ENCODE data around the gene TNFRSF25. TPM values are rescaled to one million over a fixed set of nuclear protein-coding genes. Genes with fewer than 3 reads are reported as not detected.

Gene TNFRSF25
- total RNA-seq, 4 donors from 2014 or later: 4.2 to 11.2 (median 8.8) TPM

DNA sequence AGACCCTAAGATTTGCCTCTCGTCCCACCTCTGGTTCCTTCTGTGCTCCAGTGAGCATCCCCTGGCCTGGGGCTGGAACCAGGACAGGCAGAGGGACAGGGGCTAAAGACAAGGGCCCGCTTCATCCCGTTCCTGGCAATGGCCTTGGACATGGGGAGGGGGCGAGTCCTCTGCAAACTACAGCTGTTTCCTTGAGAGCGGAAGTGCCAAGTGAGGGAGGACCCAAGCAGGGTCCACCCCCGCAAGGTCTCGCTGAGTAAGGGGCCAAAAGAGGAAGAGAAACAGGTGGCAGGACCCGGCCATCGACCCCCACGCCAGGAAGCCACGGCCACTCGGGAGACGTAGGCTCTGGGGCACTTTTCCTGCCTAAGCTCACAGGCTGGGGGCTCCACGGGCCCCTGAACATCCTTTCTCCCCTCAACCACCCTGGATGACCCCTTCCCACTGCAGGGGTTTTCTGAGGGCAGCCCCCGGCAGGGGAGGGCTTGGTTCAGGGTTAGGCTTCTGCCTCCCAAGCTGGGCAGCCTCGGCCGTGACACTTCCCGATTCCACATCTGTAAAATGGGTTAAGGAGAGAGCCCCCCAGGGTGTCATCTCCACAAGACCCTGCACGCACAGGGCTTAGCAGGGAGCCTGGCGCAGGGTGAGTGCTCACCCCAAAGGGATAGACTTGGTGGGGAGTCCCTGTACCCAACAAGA lies 43.4 kb upstream of the TNFRSF25 start:
- no peaks in the 10 kb centered on the region for H3K4me1 ChIP-seq
- TF ChIP-seq POLR2AphosphoS5 (IDR thresholded peaks at IDR 0.05) (no peak), EP300 (IDR thresholded peaks at IDR 0.05) (no peak), CTCF (IDR thresholded peaks at IDR 0.05) (no peak), POLR2A (IDR thresholded peaks at IDR 0.05) (no peak)
- WGBS, 2 donors (ENCODE audit: low coverage in 1 of 2): 59 to 76% methylated on average over 8 of the region's 20 CpGs
- H3K27ac ChIP-seq: no peak overlapping the region
- no peaks in the 10 kb centered on the region for H3K36me3 ChIP-seq
- H3K9me3 ChIP-seq: no peaks in the 10 kb centered on the region
- H3K4me3 ChIP-seq: no peak overlapping the region
- no peak for ATAC-seq
- peaks cover 35% of the 10 kb centered on the region for H3K27me3 ChIP-seq

GRCh38 chr1:6508816-6509189 lies 42.8 kb upstream of the TNFRSF25 start:
- peaks cover 35% of the 10 kb centered on the region for H3K27me3 ChIP-seq
- no peak for TF ChIP-seq POLR2A (IDR thresholded peaks at IDR 0.05)
- TF ChIP-seq EP300 (IDR thresholded peaks at IDR 0.05): no peak
- TF ChIP-seq CTCF (IDR thresholded peaks at IDR 0.05): no peak
- TF ChIP-seq POLR2AphosphoS5 (IDR thresholded peaks at IDR 0.05): no peak
- no peak overlapping the region for H3K27ac ChIP-seq
- no peaks in the 10 kb centered on the region for H3K36me3 ChIP-seq
- ATAC-seq: no peak
- no peaks in the 10 kb centered on the region for H3K4me1 ChIP-seq
- 83% methylated on average over 1 of the region's 11 CpGs; no CpG with 5 or more reads in 1 of the 2 donors for WGBS, 2 donors (ENCODE audit: low coverage in 1 of 2)
- H3K9me3 ChIP-seq: no peaks in the 10 kb centered on the region
- no peak overlapping the region for H3K4me3 ChIP-seq

GRCh38 chr1:6508154-6508815 lies 42.3 kb upstream of the TNFRSF25 start:
- Histone ChIP-seq H3K27ac (no peak overlapping the region), H3K9me3 (no peaks in the 10 kb centered on the region), H3K27me3 (peaks cover 35% of the 10 kb centered on the region), H3K36me3 (no peaks in the 10 kb centered on the region), H3K4me3 (no peak overlapping the region), H3K4me1 (no peaks in the 10 kb centered on the region)
- no peak for TF ChIP-seq POLR2A (IDR thresholded peaks at IDR 0.05)
- no peak for TF ChIP-seq POLR2AphosphoS5 (IDR thresholded peaks at IDR 0.05)
- TF ChIP-seq EP300 (IDR thresholded peaks at IDR 0.05): no peak
- no peak for TF ChIP-seq CTCF (IDR thresholded peaks at IDR 0.05)
- no CpG with 5 or more reads among the region's 18 CpGs for WGBS, 2 donors (ENCODE audit: low coverage in 1 of 2)
- no peak for ATAC-seq

DNA sequence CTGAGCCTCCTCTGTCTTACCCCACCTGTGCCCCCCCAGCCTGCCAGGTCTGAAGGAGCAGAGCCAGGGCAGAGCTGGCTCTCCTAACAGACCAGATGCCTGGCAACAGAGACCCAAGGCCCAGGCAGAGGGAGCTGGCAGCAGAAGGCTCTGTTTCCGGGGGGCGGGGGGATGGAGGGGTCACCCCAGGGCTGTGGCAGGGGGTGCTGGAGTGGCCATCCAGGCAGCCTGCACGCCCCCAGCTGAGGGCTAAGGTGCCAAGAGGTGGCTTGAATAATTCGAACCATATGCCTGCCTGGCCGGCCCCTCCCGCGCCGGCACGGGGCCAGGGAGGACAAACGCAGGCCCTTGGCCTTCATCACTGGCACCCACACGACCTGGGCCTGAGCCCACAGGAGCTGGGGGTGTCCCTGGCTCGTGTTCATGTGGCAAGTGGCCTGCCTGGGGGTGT lies 41.5 kb upstream of the TNFRSF25 start:
- TF ChIP-seq POLR2A (IDR thresholded peaks at IDR 0.05): no peak
- no peak for TF ChIP-seq CTCF (IDR thresholded peaks at IDR 0.05)
- no peak for TF ChIP-seq EP300 (IDR thresholded peaks at IDR 0.05)
- no peak for TF ChIP-seq POLR2AphosphoS5 (IDR thresholded peaks at IDR 0.05)
- H3K9me3 ChIP-seq: no peaks in the 10 kb centered on the region
- no peak overlapping the region for H3K27ac ChIP-seq
- peaks cover 0 to 5% (median 0%) of the 10 kb centered on the region in 3 donors for H3K4me1 ChIP-seq
- H3K4me3 ChIP-seq: no peak overlapping the region
- H3K36me3 ChIP-seq: no peaks in the 10 kb centered on the region
- no CpG with 5 or more reads among the region's 12 CpGs for WGBS, 2 donors (ENCODE audit: low coverage in 1 of 2)
- peaks cover 35% of the 10 kb centered on the region for H3K27me3 ChIP-seq
- ATAC-seq: no peak

DNA sequence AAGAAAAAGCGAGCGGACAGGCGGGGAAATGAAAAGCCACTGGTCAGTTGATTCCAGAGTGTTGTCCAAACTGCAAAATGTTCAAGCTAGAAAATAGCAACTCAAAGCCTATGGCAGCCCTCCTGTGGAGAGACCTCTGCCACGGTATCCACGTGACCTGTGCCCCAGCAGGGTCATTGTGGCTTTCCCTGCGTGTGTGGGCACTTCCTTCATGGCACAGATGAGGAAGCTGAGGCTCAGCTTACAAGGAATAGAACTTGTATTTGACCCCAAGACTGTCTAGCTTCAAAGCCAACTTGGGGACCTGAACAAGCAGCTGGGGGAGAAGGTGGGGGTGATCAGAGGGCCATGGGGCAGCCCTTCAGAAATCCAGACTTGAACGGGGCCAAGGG lies 41.1 kb upstream of the TNFRSF25 start:
- WGBS, 2 donors (ENCODE audit: low coverage in 1 of 2): 62% methylated on average over 3 of the region's 7 CpGs; no CpG with 5 or more reads in 1 of the 2 donors
- peaks cover 36% of the 10 kb centered on the region for H3K27me3 ChIP-seq

More for the DNA sequence above, 41.1 kb upstream of the TNFRSF25 start:
- H3K27ac ChIP-seq: no peak overlapping the region
- ATAC-seq: no peak
- no peak overlapping the region for H3K4me3 ChIP-seq
- no peaks in the 10 kb centered on the region for H3K36me3 ChIP-seq
- peaks cover 0 to 10% (median 0%) of the 10 kb centered on the region in 3 donors for H3K4me1 ChIP-seq
- TF ChIP-seq POLR2AphosphoS5 (IDR thresholded peaks at IDR 0.05) (no peak), CTCF (IDR thresholded peaks at IDR 0.05) (no peak), EP300 (IDR thresholded peaks at IDR 0.05) (no peak), POLR2A (IDR thresholded peaks at IDR 0.05) (no peak)
- no peaks in the 10 kb centered on the region for H3K9me3 ChIP-seq
